ENCODE data around the gene ESYT2. TPM values are rescaled to one million over a fixed set of nuclear protein-coding genes. Genes with fewer than 3 reads are reported as not detected.

Gene ESYT2
- polyA plus RNA-seq, 4 donors, result 10.0 to 37.9 (median 21.2) TPM

DNA sequence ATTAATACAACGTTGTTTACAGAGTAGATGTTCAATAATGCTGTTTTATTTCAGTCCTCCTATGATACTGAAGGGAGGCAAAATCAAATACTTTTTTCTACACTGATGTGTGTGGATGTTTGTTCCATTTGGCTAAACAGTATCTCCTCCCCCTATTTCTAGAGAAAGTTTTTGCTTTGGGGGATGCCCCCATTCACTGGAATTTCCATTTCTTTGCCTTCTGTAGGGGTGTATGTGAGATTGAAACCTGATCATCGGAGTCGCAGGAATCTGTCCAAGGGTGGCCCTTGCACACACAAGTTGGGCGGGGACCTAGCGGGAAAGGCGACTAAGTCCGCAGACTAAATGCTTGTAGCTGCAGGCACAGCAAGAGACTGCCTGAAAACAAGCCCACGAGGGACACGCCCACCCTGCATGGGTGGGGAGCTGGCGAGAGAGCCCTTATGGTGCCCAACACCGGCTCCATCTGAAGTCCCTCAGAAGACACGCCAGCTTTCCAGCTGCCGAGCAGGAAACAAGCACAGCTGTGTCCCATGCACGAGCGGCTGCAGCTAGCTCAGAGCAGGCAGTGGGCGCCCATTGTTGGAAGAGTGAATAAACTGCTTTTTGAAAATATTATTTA lies 58.0 kb downstream of the ESYT2 start:
- no peak for DNase-seq
- Histone ChIP-seq H3K27ac (ENCODE audit: low read depth in 1 of 3, low read length in 2 of 3) (no peak overlapping the region), H3K9me3 (ENCODE audit: control insufficient read depth in 2 of 2, insufficient read depth in 1 of 2, low read depth in 1 of 2, low read length in 1 of 2) (no peaks in the 10 kb centered on the region), H3K4me3 (ENCODE audit: low read depth in 1 of 3, low read length in 3 of 3) (no peak overlapping the region), H3K27me3 (ENCODE audit: control insufficient read depth in 3 of 3, insufficient read depth in 3 of 3, low read length in 3 of 3) (no peaks in the 10 kb centered on the region), H3K36me3 (ENCODE audit: control insufficient read depth in 3 of 3, insufficient read depth in 2 of 3, low read depth in 1 of 3, low read length in 3 of 3) (peaks cover 0 to 13% (median 4%) of the 10 kb centered on the region in 3 donors), H3K4me1 (ENCODE audit: control insufficient read depth in 3 of 3, insufficient read depth in 2 of 3, low read depth in 1 of 3, low read length in 2 of 3) (no peaks in the 10 kb centered on the region)
- 90 to 95% (median 94%) methylated on average over 16 of the region's 16 CpGs for WGBS, 3 donors
- FAIRE-seq, result no peak

DNA sequence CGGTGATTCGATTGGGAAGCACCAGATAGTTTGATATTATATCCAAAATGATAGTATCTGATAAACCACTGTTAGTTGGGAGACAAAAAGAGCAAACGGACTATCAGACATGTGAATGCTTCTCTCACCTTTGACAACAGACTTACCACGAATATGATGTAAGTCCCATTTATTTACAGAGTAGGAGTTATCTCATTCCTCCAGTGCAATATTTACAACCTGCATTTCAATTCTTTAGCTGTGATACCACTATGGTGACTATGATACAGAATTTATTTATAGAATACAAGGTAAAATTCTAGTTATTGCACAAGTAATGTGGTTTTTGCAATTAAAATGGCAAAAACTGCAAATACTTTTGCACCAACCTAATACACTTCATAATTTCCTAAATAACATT lies 61.6 kb downstream of the ESYT2 start:
- Histone ChIP-seq H3K4me1 (ENCODE audit: control insufficient read depth in 3 of 3, insufficient read depth in 2 of 3, low read depth in 1 of 3, low read length in 2 of 3) (no peaks in the 10 kb centered on the region), H3K9me3 (ENCODE audit: control insufficient read depth in 2 of 2, insufficient read depth in 1 of 2, low read depth in 1 of 2, low read length in 1 of 2) (no peaks in the 10 kb centered on the region), H3K27me3 (ENCODE audit: control insufficient read depth in 3 of 3, insufficient read depth in 3 of 3, low read length in 3 of 3) (no peaks in the 10 kb centered on the region), H3K4me3 (ENCODE audit: low read depth in 1 of 3, low read length in 3 of 3) (no peak overlapping the region), H3K36me3 (ENCODE audit: control insufficient read depth in 3 of 3, insufficient read depth in 2 of 3, low read depth in 1 of 3, low read length in 3 of 3) (peaks cover 2 to 24% (median 12%) of the 10 kb centered on the region in 3 donors), H3K27ac (ENCODE audit: low read depth in 1 of 3, low read length in 2 of 3) (no peak overlapping the region)
- DNase-seq (no peak), FAIRE-seq (no peak)
- 73 to 84% (median 84%) methylated on average over 4 of the region's 4 CpGs for WGBS, 3 donors

DNA sequence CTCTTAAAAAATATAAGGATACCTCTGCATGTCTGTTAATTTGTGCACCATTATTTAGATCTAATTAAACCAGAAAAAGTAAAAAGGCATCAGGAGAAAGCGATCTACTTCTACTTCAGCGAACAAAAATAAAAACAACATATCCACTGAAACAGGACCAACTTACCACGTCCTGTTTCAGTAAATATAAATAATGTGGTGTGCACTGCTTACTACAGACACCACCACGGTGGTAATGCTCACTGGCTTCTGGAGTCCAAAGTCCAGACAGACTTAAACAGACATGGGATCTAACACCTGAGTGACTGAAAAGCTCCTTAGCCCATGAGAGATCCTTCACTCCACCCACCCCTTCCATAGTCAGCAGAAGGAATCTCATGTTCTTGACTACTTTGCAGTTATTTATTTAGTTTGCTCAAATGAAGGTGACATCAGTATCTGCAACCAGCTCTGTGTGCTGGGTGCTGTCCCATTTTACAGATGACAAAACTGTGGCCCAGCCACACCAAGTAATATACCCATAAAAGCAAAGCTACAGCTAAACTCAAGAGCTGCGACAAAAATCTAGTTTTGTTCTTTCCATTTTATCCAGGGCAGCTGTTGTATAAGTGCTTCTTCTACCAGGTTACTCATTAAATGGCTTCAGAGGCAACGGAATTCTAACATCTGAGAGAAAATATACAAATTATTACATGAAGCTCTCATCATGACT lies 62.6 kb downstream of the ESYT2 start:
- WGBS, 3 donors, result 70 to 77% (median 73%) methylated on average over 6 of the region's 6 CpGs
- no peaks in the 10 kb centered on the region for H3K4me1 ChIP-seq (ENCODE audit: control insufficient read depth in 3 of 3, insufficient read depth in 2 of 3, low read depth in 1 of 3, low read length in 2 of 3)
- no peaks in the 10 kb centered on the region for H3K9me3 ChIP-seq (ENCODE audit: control insufficient read depth in 2 of 2, insufficient read depth in 1 of 2, low read depth in 1 of 2, low read length in 1 of 2)
- FAIRE-seq (no peak), DNase-seq (peak; percentile 12 to 16)
- H3K36me3 ChIP-seq (ENCODE audit: control insufficient read depth in 3 of 3, insufficient read depth in 2 of 3, low read depth in 1 of 3, low read length in 3 of 3), result peaks cover 2 to 27% (median 12%) of the 10 kb centered on the region in 3 donors
- H3K4me3 ChIP-seq (ENCODE audit: low read depth in 1 of 3, low read length in 3 of 3), result no peak overlapping the region
- no peaks in the 10 kb centered on the region for H3K27me3 ChIP-seq (ENCODE audit: control insufficient read depth in 3 of 3, insufficient read depth in 3 of 3, low read length in 3 of 3)
- H3K27ac ChIP-seq (ENCODE audit: low read depth in 1 of 3, low read length in 2 of 3), result no peak overlapping the region

DNA sequence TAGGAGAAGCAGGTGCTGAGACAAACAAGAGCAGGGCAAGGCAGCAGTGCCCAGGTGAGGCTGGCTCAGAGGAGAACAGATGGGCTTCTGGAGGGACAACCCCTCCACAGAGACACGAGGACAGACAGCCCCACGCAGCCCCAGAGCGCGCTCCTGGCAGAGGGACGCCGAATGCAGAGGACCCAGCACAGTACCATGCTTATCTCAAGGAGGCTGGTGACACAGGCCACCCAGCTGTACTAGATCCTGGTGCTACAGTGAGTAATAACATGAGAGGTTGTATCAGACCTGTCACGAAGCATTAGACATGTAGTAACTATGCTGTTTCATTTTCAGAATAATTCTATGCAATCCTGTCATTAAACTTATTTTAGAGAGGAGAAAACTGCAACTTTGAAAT lies 64.3 kb downstream of the ESYT2 start:
- WGBS, 3 donors, result 96 to 98% (median 97%) methylated on average over 7 of the region's 7 CpGs
- Histone ChIP-seq H3K9me3 (ENCODE audit: control insufficient read depth in 2 of 2, insufficient read depth in 1 of 2, low read depth in 1 of 2, low read length in 1 of 2) (no peaks in the 10 kb centered on the region), H3K27me3 (ENCODE audit: control insufficient read depth in 3 of 3, insufficient read depth in 3 of 3, low read length in 3 of 3) (no peaks in the 10 kb centered on the region), H3K27ac (ENCODE audit: low read depth in 1 of 3, low read length in 2 of 3) (no peak overlapping the region), H3K4me1 (ENCODE audit: control insufficient read depth in 3 of 3, insufficient read depth in 2 of 3, low read depth in 1 of 3, low read length in 2 of 3) (no peaks in the 10 kb centered on the region), H3K4me3 (ENCODE audit: low read depth in 1 of 3, low read length in 3 of 3) (no peak overlapping the region), H3K36me3 (ENCODE audit: control insufficient read depth in 3 of 3, insufficient read depth in 2 of 3, low read depth in 1 of 3, low read length in 3 of 3) (peaks cover 12 to 34% (median 14%) of the 10 kb centered on the region in 3 donors)
- FAIRE-seq (no peak), DNase-seq (no peak)

GRCh38 chr7:158763454-158764033 lies 65.8 kb downstream of the ESYT2 start:
- DNase-seq, result no peak
- FAIRE-seq, result no peak
- Histone ChIP-seq H3K4me1 (ENCODE audit: control insufficient read depth in 3 of 3, insufficient read depth in 2 of 3, low read depth in 1 of 3, low read length in 2 of 3) (no peaks in the 10 kb centered on the region), H3K9me3 (ENCODE audit: control insufficient read depth in 2 of 2, insufficient read depth in 1 of 2, low read depth in 1 of 2, low read length in 1 of 2) (no peaks in the 10 kb centered on the region), H3K4me3 (ENCODE audit: low read depth in 1 of 3, low read length in 3 of 3) (no peak overlapping the region), H3K27ac (ENCODE audit: low read depth in 1 of 3, low read length in 2 of 3) (no peak overlapping the region), H3K27me3 (ENCODE audit: control insufficient read depth in 3 of 3, insufficient read depth in 3 of 3, low read length in 3 of 3) (no peaks in the 10 kb centered on the region), H3K36me3 (ENCODE audit: control insufficient read depth in 3 of 3, insufficient read depth in 2 of 3, low read depth in 1 of 3, low read length in 3 of 3) (peaks cover 12 to 40% (median 20%) of the 10 kb centered on the region in 3 donors)
- WGBS, 3 donors, result 95 to 97% (median 96%) methylated on average over 13 to 14 of the region's 14 CpGs

DNA sequence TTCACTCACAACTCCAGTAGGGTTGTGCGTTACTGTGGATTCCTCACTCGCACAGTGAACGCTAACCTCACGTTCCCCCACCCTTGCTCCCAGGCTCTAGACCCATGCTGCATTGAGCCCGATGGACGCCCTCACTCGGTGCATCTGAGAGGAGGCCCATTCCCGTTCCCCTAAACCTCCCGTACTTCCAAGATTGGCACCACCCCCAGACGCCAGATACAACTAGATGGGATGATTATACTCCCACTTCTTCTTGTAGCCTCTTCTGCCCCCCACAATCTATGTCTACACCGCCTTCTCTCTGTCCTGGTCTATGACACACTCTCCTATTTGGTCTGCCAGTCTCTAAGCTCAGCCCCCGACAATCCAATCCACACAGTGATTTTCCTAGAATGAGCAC lies 67.4 kb downstream of the ESYT2 start:
- Histone ChIP-seq H3K27me3 (ENCODE audit: control insufficient read depth in 3 of 3, insufficient read depth in 3 of 3, low read length in 3 of 3) (no peaks in the 10 kb centered on the region), H3K9me3 (ENCODE audit: control insufficient read depth in 2 of 2, insufficient read depth in 1 of 2, low read depth in 1 of 2, low read length in 1 of 2) (no peaks in the 10 kb centered on the region), H3K4me1 (ENCODE audit: control insufficient read depth in 3 of 3, insufficient read depth in 2 of 3, low read depth in 1 of 3, low read length in 2 of 3) (no peaks in the 10 kb centered on the region), H3K27ac (ENCODE audit: low read depth in 1 of 3, low read length in 2 of 3) (no peak overlapping the region), H3K4me3 (ENCODE audit: low read depth in 1 of 3, low read length in 3 of 3) (no peak overlapping the region), H3K36me3 (ENCODE audit: control insufficient read depth in 3 of 3, insufficient read depth in 2 of 3, low read depth in 1 of 3, low read length in 3 of 3) (peaks cover 17 to 48% (median 24%) of the 10 kb centered on the region in 3 donors)
- FAIRE-seq (no peak), DNase-seq (no peak)
- 96 to 99% (median 98%) methylated on average over 12 of the region's 12 CpGs for WGBS, 3 donors

DNA sequence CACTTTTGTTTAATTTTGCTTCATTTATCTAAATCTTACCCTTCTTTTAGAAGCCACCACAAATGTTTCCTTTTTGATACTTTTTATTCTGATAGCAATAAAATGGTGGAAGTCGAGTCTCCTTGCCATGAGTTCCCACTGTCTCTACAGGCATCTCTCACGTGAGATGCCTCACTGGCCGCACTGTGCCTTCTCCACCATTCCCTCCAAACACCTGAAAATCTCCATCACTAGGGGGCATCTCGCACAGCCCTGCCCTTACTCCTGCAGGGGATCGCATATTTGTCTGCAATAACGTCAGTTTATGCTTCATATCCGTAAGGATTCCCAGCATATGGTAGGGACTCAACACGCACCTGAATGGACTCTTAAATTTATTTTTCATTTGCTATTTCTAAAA lies 68.4 kb downstream of the ESYT2 start:
- Histone ChIP-seq H3K9me3 (ENCODE audit: control insufficient read depth in 2 of 2, insufficient read depth in 1 of 2, low read depth in 1 of 2, low read length in 1 of 2) (no peaks in the 10 kb centered on the region), H3K4me1 (ENCODE audit: control insufficient read depth in 3 of 3, insufficient read depth in 2 of 3, low read depth in 1 of 3, low read length in 2 of 3) (no peaks in the 10 kb centered on the region), H3K27ac (ENCODE audit: low read depth in 1 of 3, low read length in 2 of 3) (no peak overlapping the region), H3K4me3 (ENCODE audit: low read depth in 1 of 3, low read length in 3 of 3) (no peak overlapping the region), H3K27me3 (ENCODE audit: control insufficient read depth in 3 of 3, insufficient read depth in 3 of 3, low read length in 3 of 3) (no peaks in the 10 kb centered on the region), H3K36me3 (ENCODE audit: control insufficient read depth in 3 of 3, insufficient read depth in 2 of 3, low read depth in 1 of 3, low read length in 3 of 3) (peaks cover 17 to 48% (median 24%) of the 10 kb centered on the region in 3 donors)
- no peak for FAIRE-seq
- DNase-seq, result no peak
- 81 to 86% (median 85%) methylated on average over 8 of the region's 8 CpGs for WGBS, 3 donors

GRCh38 chr7:158760445-158760764 lies 68.9 kb downstream of the ESYT2 start:
- Histone ChIP-seq H3K4me3 (ENCODE audit: low read depth in 1 of 3, low read length in 3 of 3) (no peak overlapping the region), H3K36me3 (ENCODE audit: control insufficient read depth in 3 of 3, insufficient read depth in 2 of 3, low read depth in 1 of 3, low read length in 3 of 3) (peaks cover 17 to 47% (median 27%) of the 10 kb centered on the region in 3 donors), H3K27ac (ENCODE audit: low read depth in 1 of 3, low read length in 2 of 3) (no peak overlapping the region), H3K27me3 (ENCODE audit: control insufficient read depth in 3 of 3, insufficient read depth in 3 of 3, low read length in 3 of 3) (no peaks in the 10 kb centered on the region), H3K4me1 (ENCODE audit: control insufficient read depth in 3 of 3, insufficient read depth in 2 of 3, low read depth in 1 of 3, low read length in 2 of 3) (no peaks in the 10 kb centered on the region), H3K9me3 (ENCODE audit: control insufficient read depth in 2 of 2, insufficient read depth in 1 of 2, low read depth in 1 of 2, low read length in 1 of 2) (no peaks in the 10 kb centered on the region)
- DNase-seq (no peak), FAIRE-seq (no peak)
- WGBS, 3 donors, result 86 to 94% (median 92%) methylated on average over 3 of the region's 3 CpGs

All from small intestine (tissue), 7 donors.